Endothelial cell of umbilical vein (primary cell): ENCODE data around the gene ZNF618. TPM values are rescaled to one million over a fixed set of nuclear protein-coding genes. Genes with fewer than 3 reads are reported as not detected.

Experiments used
- BruUV-seq: library from RNA; stranded (reverse); fragments of 400-500 nt; replicated peaks from 2 replicates; lab custom pipeline; 2021; lab: Mats Ljungman, UMichigan
- CTCF ChIA-PET: fragments of 300-600, 350-600 bp; sonication (Branson Sonifier 250); formaldehyde crosslinking; loops from one replicate; lab custom pipeline; 2021; ENCODE audit warnings: antibody characterized with exemption, inconsistent platforms; lab: Charles Lee
- POLR2A ChIA-PET: fragments of 300-600, 350-600 bp; sonication (Branson Sonifier 250); formaldehyde crosslinking; loops from one replicate; lab custom pipeline; 2021; ENCODE audit warnings: antibody characterized with exemption, inconsistent platforms; lab: Charles Lee
- DNase-seq: peaks from one replicate; pipeline ENCODE4 v3.0.0-alpha.2; 2011; ENCODE audit warnings: low read depth, low spot score
- FAIRE-seq: peaks from 2 replicates; lab custom pipeline; 2011; peaks lifted over from hg19 to GRCh38; lab: Jason Lieb, UNC
- H2AFZ ChIP-seq: 2 replicates; pipeline ENCODE4 v1.6.0; 2012; ENCODE audit warnings: low read depth, low read length, control low read depth, inconsistent platforms
- H3K27ac ChIP-seq: 2 replicates; pipeline ENCODE4 v1.5.1; 2011; ENCODE audit warnings: low read depth, mild to moderate bottlenecking, control low read depth, low read length, moderate library complexity; ENCODE audit not compliant: insufficient read depth
- H3K27me3 ChIP-seq, 2 experiments: 2 replicates each; pipeline versions ENCODE4 v1.6.0 to v1.6.1; 2011; ENCODE audit warnings: low read length in 2 of 2, mixed read lengths in 1 of 2; ENCODE audit not compliant: control insufficient read depth in 2 of 2, insufficient read depth in 2 of 2
- H3K36me3 ChIP-seq, 2 experiments: 2 replicates in 1 of 2; 3 replicates in 1 of 2; pipeline ENCODE4 v1.5.1; 2011; ENCODE audit warnings: low read length in 2 of 2, mild to moderate bottlenecking in 1 of 2, moderate library complexity in 1 of 2; ENCODE audit not compliant: control insufficient read depth in 2 of 2, insufficient read depth in 2 of 2; ENCODE audit errors: extremely low read depth in 1 of 2
- H3K4me1 ChIP-seq: 3 replicates; pipeline ENCODE4 v1.5.1; 2011; ENCODE audit warnings: mild to moderate bottlenecking, low read length; ENCODE audit not compliant: control insufficient read depth, insufficient read depth; ENCODE audit errors: extremely low read depth
- H3K4me2 ChIP-seq: 2 replicates; pipeline ENCODE4 v1.6.1; 2011; ENCODE audit warnings: low read length, control low read depth, mixed read lengths; ENCODE audit not compliant: insufficient read depth
- H3K4me3 ChIP-seq, 3 experiments: fragments of 200-600 bp in 1 of 3; sonication (generic), shearing (Covaris generic) in 1 of 3; replicated peaks in 1 of 3; 2 replicates each; pipeline ENCODE4 v1.5.1; 2011 to 2016; ENCODE audit warnings: control low read depth in 3 of 3, low read length in 3 of 3, mild to moderate bottlenecking in 2 of 3, inconsistent platforms in 1 of 3, low read depth in 1 of 3, moderate library complexity in 1 of 3; ENCODE audit not compliant: insufficient read depth in 1 of 3
- H3K79me2 ChIP-seq: 2 replicates; pipeline ENCODE4 v1.6.0; 2012; ENCODE audit warnings: low read length, inconsistent platforms; ENCODE audit not compliant: control insufficient read depth, insufficient read depth
- H3K9ac ChIP-seq: replicated peaks from 2 replicates; pipeline ENCODE3; 2011; ENCODE audit warnings: low read length, control low read depth; ENCODE audit not compliant: insufficient read depth; ENCODE audit errors: extremely low read depth
- H3K9me1 ChIP-seq: replicated peaks from 3 replicates; pipeline ENCODE4 v1.6.0; 2011; ENCODE audit warnings: mild to moderate bottlenecking, low read length; ENCODE audit not compliant: control insufficient read depth, insufficient read depth; ENCODE audit errors: extremely low read depth
- H3K9me3 ChIP-seq: replicated peaks from 2 replicates; pipeline ENCODE4 v1.5.1; 2012; ENCODE audit warnings: low read length, inconsistent platforms; ENCODE audit not compliant: control insufficient read depth, insufficient read depth
- H4K20me1 ChIP-seq: replicated peaks from 2 replicates; pipeline ENCODE3; 2011; ENCODE audit warnings: mild to moderate bottlenecking, low read length; ENCODE audit not compliant: control insufficient read depth, insufficient read depth; ENCODE audit errors: extremely low read depth
- EZH2 ChIP-seq: IDR thresholded peaks from 2 replicates; pipeline ENCODE4 v1.6.1; 2012; ENCODE audit warnings: borderline replicate concordance, low read depth, mild to moderate bottlenecking, moderate library complexity, low read length, inconsistent platforms; ENCODE audit not compliant: severe bottlenecking
- FOS ChIP-seq: IDR thresholded peaks from 2 replicates; pipeline ENCODE4 v1.6.1; 2011; ENCODE audit warnings: mild to moderate bottlenecking, low read length, moderate library complexity, borderline replicate concordance; ENCODE audit not compliant: insufficient read depth
- GATA2 ChIP-seq: IDR thresholded peaks from 2 replicates; pipeline ENCODE4 v1.7.0; 2011; ENCODE audit warnings: low read depth, mild to moderate bottlenecking, moderate library complexity, mixed read lengths, low read length; ENCODE audit not compliant: insufficient read length, insufficient read depth
- JUN ChIP-seq: IDR thresholded peaks from 2 replicates; pipeline ENCODE4 v1.6.1; 2011; ENCODE audit warnings: borderline replicate concordance, low read depth; ENCODE audit not compliant: insufficient read length, insufficient read depth
- MYC ChIP-seq: IDR thresholded peaks from one replicate; pipeline ENCODE4 v1.6.1; 2011; ENCODE audit warnings: mild to moderate bottlenecking, low read depth, low read length
- POLR2A ChIP-seq: IDR thresholded peaks from 2 replicates; pipeline ENCODE4 v1.6.1; 2012; ENCODE audit warnings: low read depth, mild to moderate bottlenecking, control low read depth, low read length
- POLR2AphosphoS5 ChIP-seq: IDR thresholded peaks from 2 replicates; pipeline ENCODE4 v1.6.1; 2012; ENCODE audit warnings: low read depth, mild to moderate bottlenecking, control low read depth, low read length, moderate library complexity; ENCODE audit not compliant: insufficient read depth
- dilution Hi-C: fragments of 300-500 bp; cut with MboI; formaldehyde crosslinking; loops from one replicate; pipeline ENCODE4 v1.15.0; 2019; ENCODE audit warnings: low sequenced_read_pairs; ENCODE audit not compliant: extremely low pct_ligation_motif_present
- intact Hi-C: fragments of 100-400 bp; cut with micrococcal nuclease; formaldehyde crosslinking; loops from one replicate; pipeline ENCODE4 v1.10.0; 2022
- polyA plus RNA-seq, 4 experiments: library from polyadenylated mRNA; depleted of rRNA in 3 of 4; stranded (reverse) in 3 of 4; unstranded in 1 of 4; fragments of >200 nt; gene quantifications; 2 replicates each; pipeline versions ENCODE4 v1.2.1 to v1.2.3, GENCODE V29; 2011 to 2012; ENCODE audit warnings: missing spikeins in 1 of 4
- total RNA-seq: library from RNA; stranded (reverse); gene quantifications from 2 replicates; pipeline ENCODE4 v1.2.3, GENCODE V29; 2021
- TF ChIP-seq, protein P1 (sequence below), 2 donors: IDR thresholded peaks; 1 replicate in 1 of 2; 2 replicates in 1 of 2; pipeline ENCODE4 v1.5.1; 2011; ENCODE audit warnings: low read length in 2 of 2, mild to moderate bottlenecking in 2 of 2, moderate library complexity in 2 of 2, control low read depth in 1 of 2, inconsistent platforms in 1 of 2, low read depth in 1 of 2; ENCODE audit not compliant: insufficient read depth in 1 of 2; ENCODE audit errors: extremely low read depth in 1 of 2
- TF ChIP-seq, protein P2 (sequence below): IDR thresholded peaks from 2 replicates; pipeline ENCODE4 v1.6.1; 2011; ENCODE audit not compliant: insufficient read depth, insufficient read length

Gene ZNF618
- total and polyA plus RNA-seq, 2 donors (not counting 3 experiments of a cell fraction or from before 2014, with no cell fraction given): 22.6 to 80.3 TPM

- FAIRE-seq: no peak
- peaks cover 68% of the 10 kb centered on the region for H3K79me2 ChIP-seq
These were observed 38.4 kb downstream of the ZNF618 start for GRCh38 chr9:113914517-113914916.

More at GRCh38 chr9:113914517-113914916, 38.4 kb downstream of the ZNF618 start:
- intact Hi-C loops: no loop called here
- H3K4me3 ChIP-seq: no peak overlapping the region
- no peaks in the 10 kb centered on the region for H3K9me1 ChIP-seq
- peaks cover 3% of the 10 kb centered on the region for H4K20me1 ChIP-seq
- BruUV-seq: no TSS peak
- no peak overlapping the region for H2AFZ ChIP-seq
- CTCF ChIA-PET: interaction anchor here (1.8 to 2.4 kb wide), 2 partner anchors 9 to 49 kb away, joined by 6 to 11 read pairs; no protein-coding TSS in a partner anchor
- H3K9ac ChIP-seq: no peak overlapping the region
- no peak for DNase-seq
- H3K27ac ChIP-seq: no peak overlapping the region
- H3K9me3 ChIP-seq: no peaks in the 10 kb centered on the region
- no peaks in the 10 kb centered on the region for H3K4me1 ChIP-seq
- H3K4me2 ChIP-seq: no peak overlapping the region
- dilution Hi-C loops: no loop called here
- no peak for TF ChIP-seq FOS
- no peak for TF ChIP-seq EZH2
- no peak for TF ChIP-seq POLR2AphosphoS5
- TF ChIP-seq, protein P1, sequence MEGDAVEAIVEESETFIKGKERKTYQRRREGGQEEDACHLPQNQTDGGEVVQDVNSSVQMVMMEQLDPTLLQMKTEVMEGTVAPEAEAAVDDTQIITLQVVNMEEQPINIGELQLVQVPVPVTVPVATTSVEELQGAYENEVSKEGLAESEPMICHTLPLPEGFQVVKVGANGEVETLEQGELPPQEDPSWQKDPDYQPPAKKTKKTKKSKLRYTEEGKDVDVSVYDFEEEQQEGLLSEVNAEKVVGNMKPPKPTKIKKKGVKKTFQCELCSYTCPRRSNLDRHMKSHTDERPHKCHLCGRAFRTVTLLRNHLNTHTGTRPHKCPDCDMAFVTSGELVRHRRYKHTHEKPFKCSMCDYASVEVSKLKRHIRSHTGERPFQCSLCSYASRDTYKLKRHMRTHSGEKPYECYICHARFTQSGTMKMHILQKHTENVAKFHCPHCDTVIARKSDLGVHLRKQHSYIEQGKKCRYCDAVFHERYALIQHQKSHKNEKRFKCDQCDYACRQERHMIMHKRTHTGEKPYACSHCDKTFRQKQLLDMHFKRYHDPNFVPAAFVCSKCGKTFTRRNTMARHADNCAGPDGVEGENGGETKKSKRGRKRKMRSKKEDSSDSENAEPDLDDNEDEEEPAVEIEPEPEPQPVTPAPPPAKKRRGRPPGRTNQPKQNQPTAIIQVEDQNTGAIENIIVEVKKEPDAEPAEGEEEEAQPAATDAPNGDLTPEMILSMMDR (IDR thresholded peaks at IDR 0.05; ENCODE audit: extremely low read depth in 1 of 2, insufficient read depth in 1 of 2, low read depth in 1 of 2, low read length in 2 of 2): no peak
- TF ChIP-seq, protein P2, sequence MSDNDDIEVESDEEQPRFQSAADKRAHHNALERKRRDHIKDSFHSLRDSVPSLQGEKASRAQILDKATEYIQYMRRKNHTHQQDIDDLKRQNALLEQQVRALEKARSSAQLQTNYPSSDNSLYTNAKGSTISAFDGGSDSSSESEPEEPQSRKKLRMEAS: no peak
- TF ChIP-seq JUN: no peak
- no peak for TF ChIP-seq MYC
- TF ChIP-seq GATA2: no peak
- no peak for TF ChIP-seq POLR2A
- peaks cover 2 to 4% of the 10 kb centered on the region in 2 experiments for H3K36me3 ChIP-seq
- no peaks in the 10 kb centered on the region for H3K27me3 ChIP-seq
- POLR2A ChIA-PET: no interaction called here
